HL-60 (cell line): ENCODE results near the gene PRDX1.

ENCODE experiments used
- CTCF ChIP-seq: IDR thresholded peaks from one replicate; pipeline ENCODE4 v1.5.1; 2011; ENCODE audit warnings: low read length, control low read depth, inconsistent platforms; ENCODE audit not compliant: insufficient read depth
- POLR2AphosphoS5 ChIP-seq: IDR thresholded peaks from 2 replicates; pipeline ENCODE4 v1.6.1; 2012; ENCODE audit warnings: low read depth
- TF ChIP-seq, protein P1 (sequence below): IDR thresholded peaks from 2 replicates; pipeline ENCODE4 v1.6.1; 2012; ENCODE audit warnings: low read depth; ENCODE audit not compliant: insufficient replicate concordance

- TF ChIP-seq POLR2AphosphoS5, result no peak
- TF ChIP-seq CTCF, result no peak
- TF ChIP-seq, protein P1, sequence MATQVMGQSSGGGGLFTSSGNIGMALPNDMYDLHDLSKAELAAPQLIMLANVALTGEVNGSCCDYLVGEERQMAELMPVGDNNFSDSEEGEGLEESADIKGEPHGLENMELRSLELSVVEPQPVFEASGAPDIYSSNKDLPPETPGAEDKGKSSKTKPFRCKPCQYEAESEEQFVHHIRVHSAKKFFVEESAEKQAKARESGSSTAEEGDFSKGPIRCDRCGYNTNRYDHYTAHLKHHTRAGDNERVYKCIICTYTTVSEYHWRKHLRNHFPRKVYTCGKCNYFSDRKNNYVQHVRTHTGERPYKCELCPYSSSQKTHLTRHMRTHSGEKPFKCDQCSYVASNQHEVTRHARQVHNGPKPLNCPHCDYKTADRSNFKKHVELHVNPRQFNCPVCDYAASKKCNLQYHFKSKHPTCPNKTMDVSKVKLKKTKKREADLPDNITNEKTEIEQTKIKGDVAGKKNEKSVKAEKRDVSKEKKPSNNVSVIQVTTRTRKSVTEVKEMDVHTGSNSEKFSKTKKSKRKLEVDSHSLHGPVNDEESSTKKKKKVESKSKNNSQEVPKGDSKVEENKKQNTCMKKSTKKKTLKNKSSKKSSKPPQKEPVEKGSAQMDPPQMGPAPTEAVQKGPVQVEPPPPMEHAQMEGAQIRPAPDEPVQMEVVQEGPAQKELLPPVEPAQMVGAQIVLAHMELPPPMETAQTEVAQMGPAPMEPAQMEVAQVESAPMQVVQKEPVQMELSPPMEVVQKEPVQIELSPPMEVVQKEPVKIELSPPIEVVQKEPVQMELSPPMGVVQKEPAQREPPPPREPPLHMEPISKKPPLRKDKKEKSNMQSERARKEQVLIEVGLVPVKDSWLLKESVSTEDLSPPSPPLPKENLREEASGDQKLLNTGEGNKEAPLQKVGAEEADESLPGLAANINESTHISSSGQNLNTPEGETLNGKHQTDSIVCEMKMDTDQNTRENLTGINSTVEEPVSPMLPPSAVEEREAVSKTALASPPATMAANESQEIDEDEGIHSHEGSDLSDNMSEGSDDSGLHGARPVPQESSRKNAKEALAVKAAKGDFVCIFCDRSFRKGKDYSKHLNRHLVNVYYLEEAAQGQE, result no peak
Observed at GRCh38 chr1:45490626-45491486, 30.8 kb downstream of the PRDX1 start, which contains the start of gene TESK2.
